ENCODE results near the gene BARX1. TPM values are rescaled to one million over a fixed set of nuclear protein-coding genes. Genes with fewer than 3 reads are reported as not detected.

The BARX1 gene
- total RNA-seq, 1 donor from 2014 or later = not detected

DNA sequence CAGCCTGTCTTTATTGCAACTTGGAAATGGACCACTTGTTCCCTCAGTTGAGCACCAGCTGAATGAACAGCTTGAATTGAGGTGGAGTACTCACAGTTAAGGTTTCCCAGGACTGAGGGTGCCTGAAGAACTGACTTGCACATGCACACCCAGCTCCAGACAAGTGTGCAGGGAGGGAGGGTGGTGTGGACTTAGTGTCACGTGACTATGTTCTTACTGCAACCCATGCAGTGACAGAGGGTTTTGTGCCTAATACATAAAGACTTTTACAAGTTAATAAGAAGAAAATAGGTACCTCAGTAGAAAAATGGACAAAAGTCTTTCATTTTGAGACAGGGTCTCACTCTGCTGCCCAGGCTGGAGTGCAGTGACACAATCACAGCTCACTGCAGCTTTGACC is 18.0 kb downstream of the BARX1 start:
- ATAC-seq = no peak

DNA sequence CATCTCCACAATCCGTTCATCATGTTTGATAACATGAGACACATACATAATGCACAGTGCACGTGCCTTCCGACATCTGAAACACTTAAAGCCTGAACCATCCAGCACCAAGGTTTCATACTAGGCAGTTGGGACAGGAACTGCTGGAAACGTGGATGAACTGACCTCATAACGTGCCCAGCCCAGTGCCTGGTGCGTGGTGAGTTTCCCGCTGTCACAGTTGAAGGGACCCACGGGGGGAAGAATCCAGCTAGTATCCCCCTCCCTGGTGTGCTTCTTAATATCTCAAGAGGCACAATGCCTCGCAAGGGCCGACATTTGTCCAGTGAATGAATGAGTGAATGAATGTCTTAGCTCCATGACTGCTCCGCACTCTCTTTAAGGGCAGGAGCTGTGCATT is 23.2 kb downstream of the BARX1 start:
- no peak overlapping the region for H3K27ac ChIP-seq
- DNase-seq (no peak), ATAC-seq (no peak)
- peaks cover 9% of the 10 kb centered on the region for H3K27me3 ChIP-seq (ENCODE audit: low read depth)
- no peaks in the 10 kb centered on the region for H3K4me1 ChIP-seq
- intact Hi-C loops (cut with DNase I) = no loop called here
- TF ChIP-seq, protein P1, sequence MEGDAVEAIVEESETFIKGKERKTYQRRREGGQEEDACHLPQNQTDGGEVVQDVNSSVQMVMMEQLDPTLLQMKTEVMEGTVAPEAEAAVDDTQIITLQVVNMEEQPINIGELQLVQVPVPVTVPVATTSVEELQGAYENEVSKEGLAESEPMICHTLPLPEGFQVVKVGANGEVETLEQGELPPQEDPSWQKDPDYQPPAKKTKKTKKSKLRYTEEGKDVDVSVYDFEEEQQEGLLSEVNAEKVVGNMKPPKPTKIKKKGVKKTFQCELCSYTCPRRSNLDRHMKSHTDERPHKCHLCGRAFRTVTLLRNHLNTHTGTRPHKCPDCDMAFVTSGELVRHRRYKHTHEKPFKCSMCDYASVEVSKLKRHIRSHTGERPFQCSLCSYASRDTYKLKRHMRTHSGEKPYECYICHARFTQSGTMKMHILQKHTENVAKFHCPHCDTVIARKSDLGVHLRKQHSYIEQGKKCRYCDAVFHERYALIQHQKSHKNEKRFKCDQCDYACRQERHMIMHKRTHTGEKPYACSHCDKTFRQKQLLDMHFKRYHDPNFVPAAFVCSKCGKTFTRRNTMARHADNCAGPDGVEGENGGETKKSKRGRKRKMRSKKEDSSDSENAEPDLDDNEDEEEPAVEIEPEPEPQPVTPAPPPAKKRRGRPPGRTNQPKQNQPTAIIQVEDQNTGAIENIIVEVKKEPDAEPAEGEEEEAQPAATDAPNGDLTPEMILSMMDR (IDR thresholded peaks at IDR 0.05) = no peak
- no peak overlapping the region for H3K4me3 ChIP-seq
- no peaks in the 10 kb centered on the region for H3K36me3 ChIP-seq
- no peaks in the 10 kb centered on the region for H3K9me3 ChIP-seq

More for the DNA sequence above, 18.0 kb downstream of the BARX1 start:
- Histone ChIP-seq H3K9me3 (no peaks in the 10 kb centered on the region), H3K27ac (no peak overlapping the region), H3K4me1 (no peaks in the 10 kb centered on the region), H3K4me3 (no peak overlapping the region), H3K27me3 (ENCODE audit: low read depth) (peaks cover 28% of the 10 kb centered on the region), H3K36me3 (no peaks in the 10 kb centered on the region)
- DNase-seq = no peak
- TF ChIP-seq, protein P1 (IDR thresholded peaks at IDR 0.05) = no peak
- intact Hi-C loops (cut with DNase I) = no loop called here

DNA sequence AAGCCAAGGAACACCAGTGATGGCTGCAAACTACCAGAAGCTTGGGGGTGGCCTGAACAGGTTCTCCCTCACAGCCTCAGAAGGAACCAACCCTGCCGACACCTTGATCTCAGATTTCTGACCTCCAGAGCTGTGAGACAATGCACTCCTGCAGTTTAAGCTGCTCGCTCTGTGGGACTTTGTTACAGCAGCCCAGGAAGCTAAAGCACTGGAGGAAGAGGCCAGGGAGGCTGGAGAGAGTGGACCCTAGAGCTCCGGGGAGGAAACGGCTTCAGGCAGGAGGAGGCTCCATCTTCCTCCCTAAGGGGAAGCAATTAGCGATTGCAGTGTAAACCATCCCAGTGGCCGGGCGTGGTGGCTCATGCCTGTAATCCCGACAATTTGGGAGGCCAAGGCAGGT is 25.1 kb downstream of the BARX1 start:
- Histone ChIP-seq H3K9me3 (no peaks in the 10 kb centered on the region), H3K36me3 (no peaks in the 10 kb centered on the region), H3K27me3 (ENCODE audit: low read depth) (peaks cover 9% of the 10 kb centered on the region), H3K4me3 (no peak overlapping the region), H3K4me1 (no peaks in the 10 kb centered on the region), H3K27ac (no peak overlapping the region)
- intact Hi-C loops (cut with DNase I) = no loop called here
- TF ChIP-seq, protein P1 (IDR thresholded peaks at IDR 0.05) = no peak
- DNase-seq (no peak), ATAC-seq (no peak)

DNA sequence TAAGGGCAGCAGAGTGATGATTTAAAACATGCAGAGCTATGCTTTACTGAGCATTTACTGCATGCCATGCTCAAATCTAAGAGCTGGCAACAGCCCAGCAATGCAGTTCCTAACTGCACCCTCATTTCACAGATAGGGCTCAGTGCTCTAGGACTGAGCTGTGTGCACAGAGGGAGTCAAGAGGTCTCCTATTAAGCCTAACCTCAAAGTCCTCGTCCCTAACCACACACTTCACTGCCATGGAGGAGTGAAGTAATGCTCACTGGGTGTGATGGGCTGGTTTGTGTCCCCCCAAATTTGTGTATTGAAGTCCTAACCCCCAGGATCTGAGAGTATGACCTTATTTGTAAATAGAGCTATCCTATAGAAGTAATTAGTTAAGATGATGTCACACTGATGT is 25.9 kb downstream of the BARX1 start:
- TF ChIP-seq, protein P1 (IDR thresholded peaks at IDR 0.05) = no peak
- ATAC-seq = no peak

GRCh38 chr9:93922535-93922934 is 32.6 kb downstream of the BARX1 start:
- peaks cover 3% of the 10 kb centered on the region for H3K27me3 ChIP-seq (ENCODE audit: low read depth)
- no peaks in the 10 kb centered on the region for H3K9me3 ChIP-seq
- no peak overlapping the region for H3K27ac ChIP-seq
- no peak for ATAC-seq
- TF ChIP-seq, protein P1 (IDR thresholded peaks at IDR 0.05) = no peak
- DNase-seq = no peak
- no peaks in the 10 kb centered on the region for H3K36me3 ChIP-seq
- H3K4me1 ChIP-seq = no peaks in the 10 kb centered on the region
- no peak overlapping the region for H3K4me3 ChIP-seq
- intact Hi-C loops (cut with DNase I) = no loop called here

More for the DNA sequence above, 25.9 kb downstream of the BARX1 start:
- intact Hi-C loops (cut with DNase I) = no loop called here
- Histone ChIP-seq H3K36me3 (no peaks in the 10 kb centered on the region), H3K9me3 (no peaks in the 10 kb centered on the region), H3K4me3 (no peak overlapping the region), H3K27me3 (ENCODE audit: low read depth) (peaks cover 9% of the 10 kb centered on the region), H3K27ac (no peak overlapping the region), H3K4me1 (no peaks in the 10 kb centered on the region)
- no peak for DNase-seq

All from lower lobe of right lung (tissue), 2 donors.